Activated CD4-positive, alpha-beta T cell treated with anti-CD3 and anti-CD28 coated beads, Interleukin-2, amount 10 ng/mL, durations not matched to agents 7 days and 5 days (primary cell): ENCODE measurements around the gene DYNC2I2. TPM values are rescaled to one million over a fixed set of nuclear protein-coding genes. Genes with fewer than 3 reads are reported as not detected.
A peak's percentile ranks its signal among the peaks of the same experiment; 100 is the strongest.
"Not testable (repeated sequence)": the region's sequence is repeated elsewhere in the genome, so short reads cannot be mapped to it uniquely, and the experiment has no call there.

ENCODE experiments used
- CTCF ChIA-PET: fragments of 350-600 bp; sonication (Branson Sonifier 250); formaldehyde crosslinking; loops from one replicate; lab custom pipeline; 2021; ENCODE audit warnings: antibody characterized with exemption; lab: Charles Lee
- POLR2A ChIA-PET: fragments of 350-600 bp; sonication (Branson Sonifier 250); formaldehyde crosslinking; loops from one replicate; lab custom pipeline; 2021; ENCODE audit warnings: antibody characterized with exemption; lab: Charles Lee
- DNase-seq: peaks from one replicate; pipeline ENCODE4 v3.0.0-alpha.2; 2020
- H3K27ac Mint-ChIP-seq: one replicate; pipeline ENCODE4 v1.8.0; 2021; ENCODE audit warnings: mild to moderate bottlenecking, moderate library complexity, mixed read lengths
- H3K27me3 Mint-ChIP-seq: one replicate; pipeline ENCODE4 v1.8.0; 2021; ENCODE audit warnings: mixed read lengths
- H3K36me3 Mint-ChIP-seq: one replicate; pipeline ENCODE4 v1.8.0; 2021; ENCODE audit warnings: low read depth, mixed read lengths
- H3K4me1 Mint-ChIP-seq: one replicate; pipeline ENCODE4 v1.8.0; 2021; ENCODE audit warnings: mixed read lengths
- H3K4me3 Mint-ChIP-seq: one replicate; pipeline ENCODE4 v1.8.0; 2021; ENCODE audit warnings: mild to moderate bottlenecking, moderate library complexity, mixed read lengths
- H3K9me3 Mint-ChIP-seq: one replicate; pipeline ENCODE4 v1.8.0; 2021; ENCODE audit warnings: mixed read lengths
- total RNA-seq, 2 experiments: library from RNA; stranded (reverse); gene quantifications; one replicate each; pipeline ENCODE4 v1.2.3, GENCODE V29; 2021

The DYNC2I2 gene
- total RNA-seq, 2 experiments from 2014 or later: 60.6 to 68.3 TPM

GRCh38 chr9:128588581-128589233 lies 67.9 kb downstream of the DYNC2I2 start:
- Mint-ChIP-seq H3K27ac (peak overlapping the region; percentile 84), H3K4me3 (no peak overlapping the region), H3K27me3 (no peaks in the 10 kb centered on the region), H3K36me3 (peaks cover 72% of the 10 kb centered on the region), H3K4me1 (peaks cover 24% of the 10 kb centered on the region), H3K9me3 (no peaks in the 10 kb centered on the region)
- CTCF ChIA-PET: interaction anchor here (0.7 to 1.2 kb wide), 3 partner anchors 8 to 28 kb away, joined by 3 to 4 read pairs (median 3); no protein-coding TSS in a partner anchor
- no peak for DNase-seq
- POLR2A ChIA-PET: no interaction called here

- peak overlapping the region; percentile 22 for H3K4me3 Mint-ChIP-seq
These were observed 69.2 kb downstream of the DYNC2I2 start for GRCh38 chr9:128587453-128587852.

GRCh38 chr9:128586934-128587333 lies 69.7 kb downstream of the DYNC2I2 start:
- Mint-ChIP-seq H3K27ac (peak overlapping the region; percentile 82), H3K4me1 (peaks cover 24% of the 10 kb centered on the region), H3K36me3 (peaks cover 73% of the 10 kb centered on the region)
- POLR2A ChIA-PET, H3K4me3 Mint-ChIP-seq, H3K9me3 Mint-ChIP-seq, H3K27me3 Mint-ChIP-seq, DNase-seq: not testable (repeated sequence)
- CTCF ChIA-PET: interaction anchor here (0.8 kb wide), 1 partner anchor 8 kb away, joined by 3 read pairs; no protein-coding TSS in a partner anchor

More at GRCh38 chr9:128587453-128587852, 69.2 kb downstream of the DYNC2I2 start:
- ChIA-PET CTCF (interaction anchor here (0.8 kb wide), 1 partner anchor 8 kb away, joined by 3 read pairs; no protein-coding TSS in a partner anchor), POLR2A (no interaction called here)
- Mint-ChIP-seq H3K36me3 (peaks cover 71% of the 10 kb centered on the region), H3K4me1 (peaks cover 24% of the 10 kb centered on the region), H3K27me3 (no peaks in the 10 kb centered on the region), H3K27ac (peak overlapping the region; percentile 82), H3K9me3 (no peaks in the 10 kb centered on the region)
- DNase-seq: peak; percentile 82

GRCh38 chr9:128585155-128585554 lies 71.5 kb downstream of the DYNC2I2 start:
- POLR2A ChIA-PET: interaction anchor here (0.6 kb wide), 1 partner anchor 458 kb away, joined by 3 read pairs; no protein-coding TSS in a partner anchor
- not testable (repeated sequence) for H3K4me3 Mint-ChIP-seq, H3K27me3 Mint-ChIP-seq, H3K9me3 Mint-ChIP-seq, DNase-seq
- Mint-ChIP-seq H3K36me3 (peaks cover 78% of the 10 kb centered on the region), H3K27ac (peak overlapping the region; percentile 25), H3K4me1 (peaks cover 24% of the 10 kb centered on the region)
- CTCF ChIA-PET: interaction anchor here (0.9 kb wide), 1 partner anchor 18 kb away, joined by 5 read pairs; no protein-coding TSS in a partner anchor

Other genes with a start within 250 kb of the DYNC2I2 start
- under 1 TPM; 0.17 to 0.37 TPM for gene CERCAM, start 236.0 kb downstream of the DYNC2I2 start, total RNA-seq
- 10 to 100 TPM; 64.9 to 68.4 TPM for gene ODF2, start 200.8 kb downstream of the DYNC2I2 start, total RNA-seq
- gene GLE1, start 152.1 kb downstream of the DYNC2I2 start, total RNA-seq: 10 to 100 TPM; 47.3 to 49.6 TPM
- 100 to 1,000 TPM; 338 to 383 TPM for gene SPTAN1, start 104.3 kb downstream of the DYNC2I2 start, total RNA-seq
- 100 to 1,000 TPM; 476 to 482 TPM for gene SET, start 32.4 kb upstream of the DYNC2I2 start, total RNA-seq
- gene PKN3, start 45.7 kb upstream of the DYNC2I2 start, total RNA-seq: 1 to 10 TPM; 8.2 to 9.1 TPM
- 10 to 100 TPM; 86.3 to 91.5 TPM for gene ZDHHC12, start 67.3 kb upstream of the DYNC2I2 start, total RNA-seq
- gene ZER1, start 115.1 kb upstream of the DYNC2I2 start, total RNA-seq: 10 to 100 TPM; 21.3 TPM
- 10 to 100 TPM; 18.4 to 21.1 TPM for gene TBC1D13, start 130.4 kb upstream of the DYNC2I2 start, total RNA-seq
- gene ENDOG, start 161.7 kb upstream of the DYNC2I2 start, total RNA-seq: 10 to 100 TPM; 10.2 to 11.3 TPM
- gene SPOUT1, start 172.9 kb upstream of the DYNC2I2 start, total RNA-seq: 10 to 100 TPM; 60.5 to 75.0 TPM
- 10 to 100 TPM; 15.2 to 17.7 TPM for gene KYAT1, start 225.1 kb upstream of the DYNC2I2 start, total RNA-seq
- 10 to 100 TPM; 42.4 to 48.0 TPM for gene LRRC8A, start 225.3 kb upstream of the DYNC2I2 start, total RNA-seq